Parathyroid adenoma (tissue), 2 donors: ENCODE measurements around the gene CAPN8.

ENCODE experiments used
- H2AFZ ChIP-seq: fragments of 300-600 bp; sonication (generic); one replicate; pipeline ENCODE4 v1.7.0; 2017; ENCODE audit warnings: antibody characterized with exemption, mild to moderate bottlenecking
- H3K27ac ChIP-seq: fragments of 300-600 bp; sonication (generic); one replicate; pipeline ENCODE4 v1.7.0; 2017
- H3K27me3 ChIP-seq: fragments of 300-600 bp; sonication (generic); one replicate; pipeline ENCODE4 v1.7.0; 2017; ENCODE audit warnings: low read length; ENCODE audit not compliant: control insufficient read depth, insufficient read depth
- H3K36me3 ChIP-seq: fragments of 300-600 bp; sonication (generic); one replicate; pipeline ENCODE4 v1.7.0; 2017; ENCODE audit warnings: low read length; ENCODE audit not compliant: control insufficient read depth, insufficient read depth
- H3K4me1 ChIP-seq: fragments of 300-600 bp; sonication (generic); one replicate; pipeline ENCODE4 v1.7.0; 2017; ENCODE audit warnings: control low read depth
- H3K4me2 ChIP-seq: fragments of 300-600 bp; sonication (generic); one replicate; pipeline ENCODE4 v1.7.0; 2017; ENCODE audit warnings: low read length
- H3K4me3 ChIP-seq: fragments of 300-600 bp; sonication (generic); one replicate; pipeline ENCODE4 v1.7.0; 2017; ENCODE audit warnings: low read depth, low read length
- H3K79me2 ChIP-seq: fragments of 300-600 bp; sonication (generic); one replicate; pipeline ENCODE4 v1.7.0; 2017; ENCODE audit warnings: control low read depth
- H3K9ac ChIP-seq: fragments of 300-600 bp; sonication (generic); one replicate; pipeline ENCODE4 v1.7.0; 2017; ENCODE audit warnings: mild to moderate bottlenecking
- H3K9me3 ChIP-seq: fragments of 300-600 bp; sonication (generic); one replicate; pipeline ENCODE4 v1.7.0; 2017; ENCODE audit warnings: low read length; ENCODE audit not compliant: control insufficient read depth
- CTCF ChIP-seq: fragments of 300-600 bp; sonication (generic); IDR thresholded peaks from one replicate; pipeline ENCODE4 v1.7.0; 2017; ENCODE audit warnings: antibody characterized with exemption, mild to moderate bottlenecking
- donor health status: primary hyperparathyroidism.

Gene CAPN8

GRCh38 chr1:223609066-223609465 lies 56.4 kb downstream of the CAPN8 start:
- Histone ChIP-seq H3K4me3 (no peak overlapping the region), H3K27ac (no peak overlapping the region), H3K9ac (no peak overlapping the region), H3K9me3 (no peaks in the 10 kb centered on the region), H3K27me3 (no peaks in the 10 kb centered on the region), H3K4me2 (no peak overlapping the region), H3K79me2 (no peaks in the 10 kb centered on the region), H2AFZ (no peak overlapping the region), H3K36me3 (no peaks in the 10 kb centered on the region), H3K4me1 (no peaks in the 10 kb centered on the region)
- TF ChIP-seq CTCF: no peak

- no peak overlapping the region for H2AFZ ChIP-seq
- TF ChIP-seq CTCF: no peak
- no peak overlapping the region for H3K9ac ChIP-seq
- no peaks in the 10 kb centered on the region for H3K9me3 ChIP-seq
- H3K36me3 ChIP-seq: no peaks in the 10 kb centered on the region
- no peak overlapping the region for H3K4me2 ChIP-seq
- no peaks in the 10 kb centered on the region for H3K27me3 ChIP-seq
- H3K4me1 ChIP-seq: no peaks in the 10 kb centered on the region
- H3K79me2 ChIP-seq: no peaks in the 10 kb centered on the region
- no peak overlapping the region for H3K4me3 ChIP-seq
- no peak overlapping the region for H3K27ac ChIP-seq
Measured at GRCh38 chr1:223558512-223558911, 107.0 kb downstream of the CAPN8 start.

GRCh38 chr1:223557130-223557475 lies 108.4 kb downstream of the CAPN8 start:
- no peak overlapping the region for H3K4me3 ChIP-seq
- no peaks in the 10 kb centered on the region for H3K79me2 ChIP-seq
- H3K9me3 ChIP-seq: no peaks in the 10 kb centered on the region
- no peak overlapping the region for H2AFZ ChIP-seq
- H3K36me3 ChIP-seq: no peaks in the 10 kb centered on the region
- no peak for TF ChIP-seq CTCF
- H3K27ac ChIP-seq: no peak overlapping the region
- H3K9ac ChIP-seq: no peak overlapping the region
- H3K4me2 ChIP-seq: no peak overlapping the region
- H3K4me1 ChIP-seq: no peaks in the 10 kb centered on the region
- no peaks in the 10 kb centered on the region for H3K27me3 ChIP-seq

- no peaks in the 10 kb centered on the region for H3K79me2 ChIP-seq
- peak; percentile 22 for TF ChIP-seq CTCF
- H3K4me2 ChIP-seq: no peak overlapping the region
- H3K4me1 ChIP-seq: no peaks in the 10 kb centered on the region
- no peaks in the 10 kb centered on the region for H3K27me3 ChIP-seq
- no peaks in the 10 kb centered on the region for H3K36me3 ChIP-seq
- H3K4me3 ChIP-seq: no peak overlapping the region
- no peaks in the 10 kb centered on the region for H3K9me3 ChIP-seq
- H2AFZ ChIP-seq: no peak overlapping the region
- no peak overlapping the region for H3K9ac ChIP-seq
- H3K27ac ChIP-seq: no peak overlapping the region
Measured at GRCh38 chr1:223556414-223557129, 108.9 kb downstream of the CAPN8 start.

- H2AFZ ChIP-seq: no peak overlapping the region
- H3K4me3 ChIP-seq: no peak overlapping the region
- H3K9me3 ChIP-seq: no peaks in the 10 kb centered on the region
- no peak overlapping the region for H3K9ac ChIP-seq
- no peaks in the 10 kb centered on the region for H3K79me2 ChIP-seq
- H3K36me3 ChIP-seq: no peaks in the 10 kb centered on the region
- H3K27me3 ChIP-seq: no peaks in the 10 kb centered on the region
- no peak overlapping the region for H3K4me2 ChIP-seq
- H3K27ac ChIP-seq: no peak overlapping the region
- H3K4me1 ChIP-seq: no peaks in the 10 kb centered on the region
- no peak for TF ChIP-seq CTCF
Measured at GRCh38 chr1:223553957-223554356, 111.5 kb downstream of the CAPN8 start.
